ENCODE data around the gene AS3MT. TPM values are rescaled to one million over a fixed set of nuclear protein-coding genes. Genes with fewer than 3 reads are reported as not detected.

Gene AS3MT
- total RNA-seq, 1 donor from 2014 or later: 0.36 TPM

DNA sequence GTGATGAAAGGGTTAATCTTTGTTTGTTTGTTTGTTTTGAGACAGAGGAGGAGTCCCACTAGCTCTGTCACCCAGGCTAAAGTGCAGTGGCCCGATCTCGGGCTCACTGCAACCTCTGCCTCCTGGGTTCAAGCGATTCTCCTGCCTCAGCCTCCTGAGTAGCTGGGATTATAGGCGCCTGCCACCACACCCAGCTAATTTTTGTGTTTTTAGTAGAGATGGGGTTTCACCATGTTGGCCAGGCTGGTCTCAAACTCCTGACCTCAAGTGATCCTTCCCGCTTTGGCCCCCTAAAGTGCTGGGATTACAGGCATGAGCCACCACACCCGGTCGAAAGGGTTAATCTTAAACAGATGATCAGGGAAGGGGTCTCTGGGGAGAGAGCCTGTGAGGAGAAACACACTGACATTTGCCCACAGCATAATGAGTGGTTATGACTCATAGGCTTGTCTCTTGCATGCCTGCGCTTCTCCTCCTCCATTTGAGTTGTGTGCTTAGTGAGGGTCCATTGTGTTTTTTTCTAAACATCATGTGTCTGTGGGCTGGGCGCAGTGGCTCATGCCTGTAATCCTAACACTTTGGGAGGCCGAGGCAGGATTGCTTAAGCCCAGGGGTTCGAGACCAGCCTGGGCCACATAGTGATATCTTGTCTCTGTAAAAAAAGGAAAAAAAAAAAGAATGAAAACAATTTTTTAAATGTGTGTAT is 13.4 kb upstream of the AS3MT start:
- intact Hi-C loops (cut with micrococcal nuclease): loop anchor here (2.0 kb wide), 1 partner anchor 337 kb away; the partner anchor contains the start of gene NT5C2

DNA sequence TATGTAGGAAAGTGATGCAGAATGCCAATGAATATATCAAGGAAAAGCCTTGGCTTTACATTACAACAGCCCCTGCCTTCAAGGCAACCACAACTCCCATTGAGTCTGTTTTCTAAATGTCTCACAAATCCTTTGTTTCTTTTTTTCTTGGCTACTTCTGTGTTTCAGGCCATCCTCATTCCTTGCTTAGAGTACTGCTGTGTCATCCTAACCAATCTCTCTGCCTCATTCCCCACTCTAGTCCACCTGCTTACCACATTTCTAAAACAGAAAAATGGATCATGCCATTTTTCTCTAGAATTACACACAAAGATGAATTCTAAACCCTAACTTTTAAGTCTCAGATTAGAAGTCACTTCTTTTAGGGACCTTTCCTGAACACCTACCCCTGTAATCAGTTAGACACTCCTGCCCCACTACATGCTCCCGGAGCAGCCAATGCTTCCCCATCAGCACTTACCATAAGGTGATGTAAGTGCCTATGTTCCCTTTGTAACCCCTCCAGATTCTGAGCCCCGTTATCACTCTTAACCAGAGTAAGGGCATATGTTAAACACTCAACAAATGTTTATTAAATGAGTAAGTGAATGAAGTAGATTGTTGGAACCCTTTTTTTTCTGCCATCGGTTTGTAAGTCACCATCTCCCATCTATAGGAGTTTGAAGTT is 12.4 kb upstream of the AS3MT start:
- intact Hi-C loops (cut with micrococcal nuclease): no loop called here

DNA sequence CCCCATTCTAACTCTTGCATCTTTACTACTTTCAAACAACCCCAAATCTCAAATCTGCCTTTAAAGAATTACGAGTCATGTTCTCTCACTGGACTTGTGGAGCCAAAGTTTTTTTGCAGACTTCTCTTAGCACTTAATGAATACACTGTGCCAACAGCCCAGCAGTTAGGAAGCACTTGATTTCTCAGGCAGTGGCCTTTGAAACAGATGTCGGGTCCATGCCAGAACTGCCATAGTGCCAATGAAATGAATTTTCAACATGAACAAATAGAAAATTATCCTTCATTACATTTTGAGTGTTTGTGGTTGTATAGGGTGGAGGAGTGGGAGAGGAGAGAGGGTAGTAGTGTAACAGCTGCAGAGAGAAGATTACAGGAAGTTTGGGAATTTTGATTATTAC is 9.4 kb upstream of the AS3MT start:
- intact Hi-C loops (cut with micrococcal nuclease): no loop called here

DNA sequence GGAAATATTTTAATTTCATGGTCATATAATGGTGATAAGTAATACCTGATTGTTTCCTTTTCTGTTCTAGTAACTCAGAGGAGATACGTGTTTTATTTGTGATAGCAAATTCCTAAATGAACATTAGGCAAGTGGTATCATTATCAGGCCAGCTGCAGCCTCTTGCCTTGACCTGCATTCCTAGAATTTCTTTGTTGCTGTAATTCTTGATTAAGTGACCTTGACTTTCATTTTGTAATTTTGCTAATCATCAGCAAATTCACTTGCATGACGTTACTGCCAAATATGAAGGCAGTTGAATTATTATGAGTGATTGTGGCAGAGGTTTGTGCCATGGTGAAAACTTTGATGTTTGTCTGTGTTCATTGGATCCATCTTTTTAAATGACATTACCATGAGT is 5.6 kb upstream of the AS3MT start:
- intact Hi-C loops (cut with micrococcal nuclease): no loop called here

DNA sequence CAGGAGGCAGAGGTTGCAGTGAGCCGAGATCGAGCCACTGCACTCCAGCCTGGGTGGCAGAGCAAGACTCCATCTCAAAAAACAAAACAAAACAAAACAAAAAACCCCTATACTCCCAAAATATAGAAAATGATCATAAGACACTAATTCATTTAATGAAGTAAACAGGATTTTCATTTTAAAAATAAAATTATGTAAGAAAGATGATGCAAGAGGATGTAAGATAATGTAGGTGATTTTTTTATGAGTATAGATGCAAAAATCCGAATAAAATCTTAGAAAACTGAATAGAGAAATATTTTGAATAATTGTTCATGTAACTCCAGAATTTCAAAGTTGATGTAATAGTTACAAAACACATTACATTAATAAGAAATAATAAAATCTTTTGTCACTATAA is 3.6 kb upstream of the AS3MT start:
- intact Hi-C loops (cut with micrococcal nuclease): no loop called here

DNA sequence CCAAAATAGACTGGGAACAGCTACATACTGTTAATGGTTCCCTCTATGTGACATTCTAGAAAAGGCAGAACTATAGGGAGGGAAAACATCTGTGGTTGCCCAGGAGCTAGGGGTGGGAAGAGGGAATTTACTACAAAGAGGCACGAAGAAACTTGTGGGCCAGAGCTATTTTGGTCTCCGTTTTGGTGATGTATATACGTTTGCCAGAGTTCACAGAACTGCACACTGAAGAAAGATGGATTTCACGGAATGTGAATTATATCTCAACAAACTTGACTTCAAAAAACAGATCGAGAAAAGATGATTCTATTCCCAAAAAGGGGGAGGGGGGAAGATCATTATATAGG is 386 bp upstream of the AS3MT start:
- intact Hi-C loops (cut with micrococcal nuclease): no loop called here

DNA sequence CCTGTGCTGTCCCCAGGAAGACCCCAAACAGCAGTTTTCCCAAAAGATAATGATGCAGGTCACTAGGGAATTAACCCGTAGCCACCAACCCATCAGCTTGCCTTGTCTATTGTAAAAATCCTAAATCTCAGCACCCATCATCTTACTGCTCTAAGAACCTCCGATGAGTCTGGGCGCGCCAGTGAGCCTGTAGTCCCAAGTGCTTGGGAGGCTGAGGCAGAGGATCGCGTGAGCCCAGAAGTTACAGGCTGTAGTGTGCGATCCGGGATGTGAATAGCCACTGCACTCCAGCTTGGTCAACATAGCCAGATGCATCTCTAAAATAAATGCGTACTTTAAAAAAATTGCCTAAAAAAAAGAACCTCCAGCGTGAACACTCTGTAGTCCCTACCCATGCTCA is 951 bp downstream of the AS3MT start:
- intact Hi-C loops (cut with micrococcal nuclease): no loop called here

DNA sequence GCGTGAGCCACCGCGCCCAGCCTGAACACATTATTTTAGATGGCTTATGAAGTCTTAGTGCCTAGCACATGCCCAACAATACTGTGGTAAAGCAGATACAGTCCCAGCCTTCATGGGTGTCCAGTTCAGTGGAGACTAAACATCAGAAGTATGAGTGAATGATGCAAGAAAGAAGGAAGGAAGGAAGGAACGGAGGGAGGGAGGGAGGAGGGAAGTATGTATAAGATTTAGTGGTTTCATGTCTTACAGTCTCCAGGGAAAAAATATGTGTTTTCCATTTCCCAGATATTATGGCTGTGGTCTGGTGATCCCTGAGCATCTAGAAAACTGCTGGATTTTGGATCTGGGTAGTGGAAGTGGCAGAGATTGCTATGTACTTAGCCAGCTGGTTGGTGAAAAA is 2.9 kb downstream of the AS3MT start:
- intact Hi-C loops (cut with micrococcal nuclease): no loop called here

DNA sequence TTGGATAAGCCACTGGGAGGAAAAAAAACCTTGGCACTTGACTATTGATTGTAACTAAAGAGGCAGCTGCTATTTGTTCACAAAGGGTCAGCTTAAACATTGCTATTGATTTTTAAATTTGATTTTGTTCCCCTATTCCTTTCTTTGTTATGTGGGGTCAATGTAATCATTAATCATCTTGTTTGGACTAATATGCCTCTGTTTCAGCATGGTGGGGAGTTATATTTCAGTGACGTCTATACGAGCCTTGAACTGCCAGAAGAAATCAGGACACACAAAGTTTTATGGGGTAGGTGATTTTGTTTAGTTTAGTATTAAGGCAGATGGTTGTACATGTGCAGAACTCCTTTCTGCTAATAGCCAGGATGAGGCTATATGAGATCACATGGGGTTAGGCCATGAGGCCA is 7.5 kb downstream of the AS3MT start:
- intact Hi-C loops (cut with micrococcal nuclease): no loop called here

DNA sequence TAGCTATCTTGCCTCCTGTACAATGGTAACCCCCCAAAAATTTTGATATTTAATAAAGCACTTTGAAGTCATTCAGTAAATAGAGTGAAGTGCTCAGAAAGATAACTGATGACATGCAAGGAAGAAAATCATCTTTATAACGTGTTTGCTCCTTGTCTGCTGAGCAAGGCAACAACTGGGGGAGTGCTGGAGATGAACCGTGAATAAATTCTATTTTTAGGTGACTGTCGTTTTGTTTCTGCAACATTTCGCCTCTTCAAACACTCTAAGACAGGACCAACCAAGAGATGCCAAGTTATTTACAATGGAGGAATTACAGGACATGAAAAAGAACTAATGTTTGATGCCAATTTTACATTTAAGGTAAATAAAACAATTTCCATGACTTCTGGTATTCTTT is 9.4 kb downstream of the AS3MT start:
- intact Hi-C loops (cut with micrococcal nuclease): no loop called here

DNA sequence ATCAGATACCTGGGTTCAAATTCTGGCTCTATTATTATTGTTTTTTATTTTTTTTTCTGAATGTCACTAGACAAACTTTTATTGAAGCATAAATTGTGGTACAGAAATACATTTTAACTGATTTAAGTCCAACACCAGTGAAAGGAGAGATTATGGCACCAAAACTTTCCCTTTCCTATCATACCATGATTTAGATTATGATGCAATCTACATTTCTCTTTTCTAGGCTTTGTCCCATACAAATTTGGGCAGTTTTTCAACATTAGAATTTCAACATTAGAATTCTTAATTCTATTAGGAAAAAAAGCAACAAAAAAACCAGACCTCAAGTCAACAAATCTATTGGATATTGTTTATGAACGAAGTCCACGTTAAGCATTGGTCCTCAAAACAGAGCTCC is 11.0 kb downstream of the AS3MT start:
- intact Hi-C loops (cut with micrococcal nuclease): no loop called here

DNA sequence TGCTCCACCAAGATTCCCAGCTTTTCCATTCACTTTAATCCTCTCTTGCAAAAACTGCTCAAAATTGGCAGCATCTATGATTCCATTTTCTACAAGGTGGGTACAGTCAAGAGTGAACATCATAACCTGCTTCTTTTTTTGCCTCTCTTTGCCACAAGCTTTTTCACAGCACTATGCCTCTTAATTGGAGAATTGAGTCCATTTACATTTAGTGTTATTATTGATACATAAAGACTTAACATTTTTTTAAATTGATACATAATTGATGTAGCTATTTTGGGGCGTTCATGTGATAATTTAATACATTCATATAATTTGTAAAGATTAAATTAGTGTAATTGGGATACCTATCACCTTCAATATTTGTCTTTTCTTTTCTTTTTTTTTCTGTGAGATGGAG is 18.8 kb downstream of the AS3MT start:
- intact Hi-C loops (cut with micrococcal nuclease): no loop called here

DNA sequence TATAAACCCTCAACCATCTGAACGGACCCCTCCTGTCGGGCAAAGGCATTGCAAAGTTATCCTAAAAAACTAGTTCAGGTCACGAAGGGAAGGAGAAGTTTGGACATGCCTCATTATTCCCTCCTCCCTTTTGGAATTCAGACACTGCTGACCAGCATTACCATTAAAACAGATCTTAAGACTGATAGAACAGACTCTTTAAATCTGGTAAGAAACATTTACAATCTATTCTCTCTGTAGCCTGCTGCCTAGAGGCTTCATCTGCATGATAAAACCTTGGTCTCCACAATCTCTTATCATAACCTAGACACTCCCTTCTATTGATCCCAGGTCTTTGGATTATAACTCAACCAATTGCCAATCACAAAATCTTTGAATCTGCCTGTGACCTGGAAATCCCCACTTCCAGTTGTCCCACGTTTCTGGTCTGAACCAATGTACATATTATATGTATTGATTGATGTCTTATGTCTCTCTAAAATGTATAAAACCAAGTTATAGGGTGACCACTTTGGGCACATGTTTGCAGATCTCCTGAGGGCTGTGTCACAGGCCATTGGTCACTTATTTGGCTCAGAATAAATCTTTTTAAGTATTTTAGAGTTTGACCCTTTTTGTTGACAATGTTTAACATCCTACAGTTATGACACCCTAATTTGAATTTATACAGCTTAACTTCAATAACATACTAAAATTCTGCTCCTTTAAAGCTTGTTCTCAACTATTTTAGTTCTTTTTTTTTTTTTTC is 25.4 kb downstream of the AS3MT start:
- intact Hi-C loops (cut with micrococcal nuclease): no loop called here

DNA sequence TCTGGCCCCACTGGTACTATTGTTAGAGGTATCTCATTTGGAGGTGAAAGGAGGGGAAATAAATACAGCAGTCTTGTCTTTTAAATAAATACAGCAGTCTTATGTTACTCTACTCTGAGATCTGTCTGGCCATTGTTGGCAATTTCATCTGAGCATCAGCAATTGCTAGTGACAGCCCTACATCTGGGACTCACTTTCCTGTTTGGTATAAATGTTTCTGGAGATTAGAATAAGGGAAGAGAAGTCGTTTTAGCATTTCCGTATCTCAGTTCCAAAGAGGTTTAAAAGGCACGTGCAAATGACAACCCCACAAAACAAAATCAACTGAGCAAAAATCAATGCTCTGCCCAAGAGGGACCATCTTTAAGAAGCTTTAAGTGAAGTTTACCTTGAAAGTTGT is 30.7 kb downstream of the AS3MT start:
- intact Hi-C loops (cut with micrococcal nuclease): no loop called here

DNA sequence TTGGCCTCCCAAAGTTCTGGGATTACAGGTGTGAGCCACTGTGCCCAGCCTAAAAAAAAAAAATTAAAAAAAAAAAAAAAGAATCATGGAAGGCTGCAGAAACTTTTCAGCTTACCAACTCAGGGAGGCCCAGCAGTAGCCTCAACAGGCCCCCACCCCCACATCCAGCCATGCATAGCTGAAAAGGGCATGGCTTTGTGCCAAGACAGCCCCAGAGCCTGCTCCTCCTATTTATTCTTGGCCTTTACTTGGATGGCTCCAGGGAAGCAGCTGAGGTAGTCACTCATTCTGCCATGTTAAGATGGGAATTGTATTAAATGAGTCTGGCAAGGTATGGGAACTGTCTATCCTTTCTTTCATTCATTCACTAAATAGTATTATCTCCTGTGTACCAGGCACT is 35.1 kb downstream of the AS3MT start:
- intact Hi-C loops (cut with micrococcal nuclease): no loop called here

DNA sequence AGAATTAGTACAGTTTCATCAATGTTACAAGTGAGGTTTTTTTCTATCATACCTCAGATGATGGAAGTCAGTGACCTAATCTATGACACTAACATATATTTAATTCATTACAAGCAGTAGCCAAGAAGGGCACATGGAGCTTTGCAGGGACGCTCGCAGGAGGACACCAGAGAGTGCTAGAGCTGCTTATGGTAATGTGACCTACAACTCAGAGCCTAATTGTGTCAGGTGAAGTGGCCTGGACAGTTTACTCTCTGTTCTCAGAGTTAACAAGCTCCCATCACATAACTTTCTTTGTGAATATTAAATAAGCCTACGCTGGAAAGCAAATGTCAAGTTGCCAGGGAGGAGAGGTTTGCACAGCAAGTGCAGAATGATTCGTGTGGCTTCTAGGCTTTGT is 37.2 kb downstream of the AS3MT start:
- intact Hi-C loops (cut with micrococcal nuclease): no loop called here

DNA sequence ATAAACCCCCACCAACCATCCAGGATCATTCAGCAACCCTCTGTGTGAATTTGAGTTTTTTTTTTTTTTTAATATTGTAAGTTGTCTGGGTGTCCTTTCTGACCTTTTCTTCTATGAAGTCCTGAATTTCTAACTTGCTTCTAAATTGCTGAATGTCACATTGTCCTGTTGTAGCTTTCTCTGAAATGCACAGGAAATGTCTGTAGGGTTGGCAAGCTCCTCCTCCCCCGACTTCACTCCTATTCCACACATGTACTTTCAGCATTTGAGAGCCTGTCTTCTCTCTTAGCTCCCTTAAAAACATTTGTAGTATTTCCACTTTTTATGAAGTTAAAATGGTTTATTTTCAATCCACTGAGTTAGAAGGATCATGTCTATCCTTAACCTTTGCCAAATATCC is 45.5 kb downstream of the AS3MT start:
- intact Hi-C loops (cut with micrococcal nuclease): loop anchor here (5.0 to 10.0 kb wide), 2 partner anchors 272 to 570 kb away; partner anchors contain the start of gene TRIM8

DNA sequence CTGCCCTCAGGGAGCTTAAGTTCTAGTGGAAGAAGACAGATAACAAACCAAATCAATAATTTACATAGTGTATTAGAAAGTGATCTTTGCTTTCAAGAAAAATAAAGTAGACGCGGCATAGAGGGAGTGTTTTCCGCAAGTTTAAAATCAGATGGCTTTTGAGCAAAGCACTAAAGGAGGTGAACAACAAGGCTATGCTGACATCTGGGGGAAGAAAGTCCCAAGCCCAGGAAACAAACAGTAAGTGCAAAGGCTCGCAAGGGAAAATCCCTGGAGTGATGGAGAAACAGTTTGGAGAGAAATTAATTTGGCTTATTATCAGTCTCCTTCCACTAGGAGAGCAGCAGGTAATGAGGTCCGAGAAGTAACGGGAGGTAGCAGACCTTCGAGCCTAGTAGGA is 46.9 kb downstream of the AS3MT start:
- intact Hi-C loops (cut with micrococcal nuclease): loop anchor here (5.0 to 10.0 kb wide), 2 partner anchors 274 to 569 kb away; partner anchors contain the start of gene TRIM8

DNA sequence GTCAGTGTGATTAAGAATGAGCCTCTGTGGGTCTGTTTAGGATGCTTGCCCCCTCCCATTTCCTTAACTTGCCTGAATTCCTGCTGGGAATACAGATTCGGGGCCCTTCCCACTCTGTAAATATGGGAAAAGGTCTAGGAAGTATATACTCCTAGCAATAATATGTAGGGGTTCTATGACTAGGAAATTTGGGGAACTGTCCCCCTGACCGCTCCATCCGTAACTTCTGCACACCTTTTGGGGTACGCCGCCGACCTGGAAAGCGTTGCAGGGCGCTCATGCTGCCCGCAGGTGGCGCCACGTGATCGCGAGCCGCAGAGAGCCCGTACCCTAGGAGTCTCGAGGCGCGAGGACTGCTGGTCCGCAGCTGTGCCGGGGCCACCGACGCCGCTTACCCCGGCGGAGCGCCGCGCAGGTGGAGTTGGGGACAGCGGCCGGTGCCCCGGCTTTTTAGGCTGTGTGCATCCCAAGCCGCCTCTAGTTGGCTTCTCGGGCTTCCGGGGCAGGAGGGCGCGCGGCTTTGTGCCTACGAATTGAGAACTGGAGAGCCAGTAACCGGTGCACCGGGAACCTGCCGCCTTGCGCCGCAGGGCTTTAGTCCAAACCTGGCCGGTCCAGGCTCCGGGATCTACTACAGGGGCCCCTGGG is 48.2 kb downstream of the AS3MT start:
- intact Hi-C loops (cut with micrococcal nuclease): loop anchor here (1.0 to 10.0 kb wide), 4 partner anchors 152 to 567 kb away; partner anchors contain the start of gene TRIM8

DNA sequence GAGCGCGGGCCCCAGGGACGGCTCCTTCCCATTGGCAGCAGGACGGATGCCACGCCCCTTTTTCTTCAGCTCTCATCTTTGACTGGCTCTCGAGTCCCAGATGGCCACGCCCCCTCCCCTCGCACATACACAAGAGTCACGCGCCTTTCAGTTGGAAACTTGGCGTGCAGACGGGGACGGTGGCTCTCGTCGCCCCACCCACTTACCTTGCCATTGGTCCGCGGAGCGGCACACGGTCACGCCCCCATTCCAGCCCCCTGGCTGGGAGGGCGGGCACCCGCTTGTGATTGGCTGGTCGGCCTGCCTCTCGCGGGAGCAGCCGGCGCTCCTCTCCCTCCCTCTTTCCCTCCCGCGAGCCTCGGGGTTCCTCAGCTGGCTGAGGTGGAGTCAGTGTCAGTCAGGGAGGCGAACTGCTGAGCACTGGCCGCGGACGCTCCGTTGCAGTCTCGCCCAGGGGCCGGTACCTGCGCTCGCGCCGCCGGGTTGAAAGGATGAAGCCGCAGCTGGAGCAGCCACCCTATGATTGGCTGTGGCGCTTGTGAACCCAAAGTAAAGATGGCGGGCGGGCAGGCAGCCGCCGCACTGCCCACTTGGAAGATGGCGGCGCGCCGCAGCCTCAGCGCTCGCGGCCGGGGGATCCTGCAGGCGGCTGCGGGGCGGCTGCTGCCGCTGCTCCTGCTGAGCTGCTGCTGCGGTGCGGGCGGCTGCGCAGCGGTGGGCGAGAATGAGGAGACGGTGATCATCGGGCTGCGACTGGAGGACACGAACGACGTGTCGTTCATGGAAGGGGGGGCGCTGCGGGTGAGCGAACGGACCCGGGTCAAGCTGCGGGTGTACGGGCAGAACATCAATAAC is 48.9 kb downstream of the AS3MT start, which contains the start of gene CNNM2:
TSS of gene CNNM2 (plus strand) at position 333 of the 855 bp plus-strand sequence. CDS start at position 520, 187 bp downstream.
- intact Hi-C loops (cut with micrococcal nuclease): loop anchor here (1.0 to 10.0 kb wide), 12 partner anchors 64 to 673 kb away; partner anchors contain the start of genes ACTR1A, ARL3, ATP5MK and BORCS7
